Endothelial cell of umbilical vein (primary cell): ENCODE measurements around the gene AJAP1. TPM values are rescaled to one million over a fixed set of nuclear protein-coding genes. Genes with fewer than 3 reads are reported as not detected.

Experiments
- BruUV-seq: library from RNA; stranded (reverse); fragments of 400-500 nt; replicated peaks from 2 replicates; lab custom pipeline; 2021; lab: Mats Ljungman, UMichigan
- CTCF ChIA-PET: fragments of 300-600, 350-600 bp; sonication (Branson Sonifier 250); formaldehyde crosslinking; loops from one replicate; lab custom pipeline; 2021; ENCODE audit warnings: antibody characterized with exemption, inconsistent platforms; lab: Charles Lee
- POLR2A ChIA-PET: fragments of 300-600, 350-600 bp; sonication (Branson Sonifier 250); formaldehyde crosslinking; loops from one replicate; lab custom pipeline; 2021; ENCODE audit warnings: antibody characterized with exemption, inconsistent platforms; lab: Charles Lee
- DNase-seq: peaks from one replicate; pipeline ENCODE4 v3.0.0-alpha.2; 2011; ENCODE audit warnings: low read depth, low spot score
- FAIRE-seq: peaks from 2 replicates; lab custom pipeline; 2011; peaks lifted over from hg19 to GRCh38; lab: Jason Lieb, UNC
- H2AFZ ChIP-seq: 2 replicates; pipeline ENCODE4 v1.6.0; 2012; ENCODE audit warnings: low read depth, low read length, control low read depth, inconsistent platforms
- H3K27ac ChIP-seq: 2 replicates; pipeline ENCODE4 v1.5.1; 2011; ENCODE audit warnings: low read depth, mild to moderate bottlenecking, control low read depth, low read length, moderate library complexity; ENCODE audit not compliant: insufficient read depth
- H3K27me3 ChIP-seq, 2 experiments: 2 replicates each; pipeline versions ENCODE4 v1.6.0 to v1.6.1; 2011; ENCODE audit warnings: low read length in 2 of 2, mixed read lengths in 1 of 2; ENCODE audit not compliant: control insufficient read depth in 2 of 2, insufficient read depth in 2 of 2
- H3K36me3 ChIP-seq, 2 experiments: 2 replicates in 1 of 2; 3 replicates in 1 of 2; pipeline ENCODE4 v1.5.1; 2011; ENCODE audit warnings: low read length in 2 of 2, mild to moderate bottlenecking in 1 of 2, moderate library complexity in 1 of 2; ENCODE audit not compliant: control insufficient read depth in 2 of 2, insufficient read depth in 2 of 2; ENCODE audit errors: extremely low read depth in 1 of 2
- H3K4me1 ChIP-seq: 3 replicates; pipeline ENCODE4 v1.5.1; 2011; ENCODE audit warnings: mild to moderate bottlenecking, low read length; ENCODE audit not compliant: control insufficient read depth, insufficient read depth; ENCODE audit errors: extremely low read depth
- H3K4me2 ChIP-seq: 2 replicates; pipeline ENCODE4 v1.6.1; 2011; ENCODE audit warnings: low read length, control low read depth, mixed read lengths; ENCODE audit not compliant: insufficient read depth
- H3K4me3 ChIP-seq, 3 experiments: fragments of 200-600 bp in 1 of 3; sonication (generic), shearing (Covaris generic) in 1 of 3; replicated peaks in 1 of 3; 2 replicates each; pipeline ENCODE4 v1.5.1; 2011 to 2016; ENCODE audit warnings: control low read depth in 3 of 3, low read length in 3 of 3, mild to moderate bottlenecking in 2 of 3, inconsistent platforms in 1 of 3, low read depth in 1 of 3, moderate library complexity in 1 of 3; ENCODE audit not compliant: insufficient read depth in 1 of 3
- H3K79me2 ChIP-seq: 2 replicates; pipeline ENCODE4 v1.6.0; 2012; ENCODE audit warnings: low read length, inconsistent platforms; ENCODE audit not compliant: control insufficient read depth, insufficient read depth
- H3K9ac ChIP-seq: replicated peaks from 2 replicates; pipeline ENCODE3; 2011; ENCODE audit warnings: low read length, control low read depth; ENCODE audit not compliant: insufficient read depth; ENCODE audit errors: extremely low read depth
- H3K9me1 ChIP-seq: replicated peaks from 3 replicates; pipeline ENCODE4 v1.6.0; 2011; ENCODE audit warnings: mild to moderate bottlenecking, low read length; ENCODE audit not compliant: control insufficient read depth, insufficient read depth; ENCODE audit errors: extremely low read depth
- H3K9me3 ChIP-seq: replicated peaks from 2 replicates; pipeline ENCODE4 v1.5.1; 2012; ENCODE audit warnings: low read length, inconsistent platforms; ENCODE audit not compliant: control insufficient read depth, insufficient read depth
- H4K20me1 ChIP-seq: replicated peaks from 2 replicates; pipeline ENCODE3; 2011; ENCODE audit warnings: mild to moderate bottlenecking, low read length; ENCODE audit not compliant: control insufficient read depth, insufficient read depth; ENCODE audit errors: extremely low read depth
- EZH2 ChIP-seq: IDR thresholded peaks from 2 replicates; pipeline ENCODE4 v1.6.1; 2012; ENCODE audit warnings: borderline replicate concordance, low read depth, mild to moderate bottlenecking, moderate library complexity, low read length, inconsistent platforms; ENCODE audit not compliant: severe bottlenecking
- FOS ChIP-seq: IDR thresholded peaks from 2 replicates; pipeline ENCODE4 v1.6.1; 2011; ENCODE audit warnings: mild to moderate bottlenecking, low read length, moderate library complexity, borderline replicate concordance; ENCODE audit not compliant: insufficient read depth
- GATA2 ChIP-seq: IDR thresholded peaks from 2 replicates; pipeline ENCODE4 v1.7.0; 2011; ENCODE audit warnings: low read depth, mild to moderate bottlenecking, moderate library complexity, mixed read lengths, low read length; ENCODE audit not compliant: insufficient read length, insufficient read depth
- JUN ChIP-seq: IDR thresholded peaks from 2 replicates; pipeline ENCODE4 v1.6.1; 2011; ENCODE audit warnings: borderline replicate concordance, low read depth; ENCODE audit not compliant: insufficient read length, insufficient read depth
- POLR2A ChIP-seq: IDR thresholded peaks from 2 replicates; pipeline ENCODE4 v1.6.1; 2012; ENCODE audit warnings: low read depth, mild to moderate bottlenecking, control low read depth, low read length
- POLR2AphosphoS5 ChIP-seq: IDR thresholded peaks from 2 replicates; pipeline ENCODE4 v1.6.1; 2012; ENCODE audit warnings: low read depth, mild to moderate bottlenecking, control low read depth, low read length, moderate library complexity; ENCODE audit not compliant: insufficient read depth
- dilution Hi-C: fragments of 300-500 bp; cut with MboI; formaldehyde crosslinking; loops from one replicate; pipeline ENCODE4 v1.15.0; 2019; ENCODE audit warnings: low sequenced_read_pairs; ENCODE audit not compliant: extremely low pct_ligation_motif_present
- intact Hi-C: fragments of 100-400 bp; cut with micrococcal nuclease; formaldehyde crosslinking; loops from one replicate; pipeline ENCODE4 v1.10.0; 2022
- polyA plus RNA-seq, 4 experiments: library from polyadenylated mRNA; depleted of rRNA in 3 of 4; stranded (reverse) in 3 of 4; unstranded in 1 of 4; fragments of >200 nt; gene quantifications; 2 replicates each; pipeline versions ENCODE4 v1.2.1 to v1.2.3, GENCODE V29; 2011 to 2012; ENCODE audit warnings: missing spikeins in 1 of 4
- total RNA-seq: library from RNA; stranded (reverse); gene quantifications from 2 replicates; pipeline ENCODE4 v1.2.3, GENCODE V29; 2021
- TF ChIP-seq, protein P1 (sequence below): IDR thresholded peaks from 2 replicates; pipeline ENCODE4 v1.6.1; 2011; ENCODE audit not compliant: insufficient read depth, insufficient read length
- TF ChIP-seq, protein P2 (sequence below), 2 donors: IDR thresholded peaks; 1 replicate in 1 of 2; 2 replicates in 1 of 2; pipeline ENCODE4 v1.5.1; 2011; ENCODE audit warnings: low read length in 2 of 2, mild to moderate bottlenecking in 2 of 2, moderate library complexity in 2 of 2, control low read depth in 1 of 2, inconsistent platforms in 1 of 2, low read depth in 1 of 2; ENCODE audit not compliant: insufficient read depth in 1 of 2; ENCODE audit errors: extremely low read depth in 1 of 2

Gene AJAP1
- total and polyA plus RNA-seq, 2 donors (not counting 3 experiments of a cell fraction or from before 2014, with no cell fraction given): not detected

DNA sequence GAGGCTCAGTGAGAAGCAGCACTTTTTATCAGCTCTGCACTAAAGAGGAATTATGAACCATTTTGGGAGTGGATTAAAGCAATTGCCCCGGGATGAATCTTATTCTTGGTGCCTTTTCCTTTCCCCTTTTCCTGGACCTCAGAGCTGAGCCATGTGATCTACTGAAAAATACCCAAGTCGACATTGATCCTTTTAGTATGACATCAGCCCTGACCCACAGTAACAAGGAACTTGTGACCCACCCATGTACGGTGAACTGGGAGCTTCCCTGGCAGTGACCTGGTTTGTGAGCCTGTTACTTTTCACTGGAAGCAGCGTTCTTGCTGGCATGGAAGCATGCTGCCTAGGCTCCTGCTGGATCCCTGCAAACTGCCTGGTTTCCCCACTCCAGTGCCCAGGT lies 15.9 kb downstream of the AJAP1 start:
- intact Hi-C loops: no loop called here
- TF ChIP-seq JUN (no peak), GATA2 (no peak), POLR2A (no peak), EZH2 (no peak), POLR2AphosphoS5 (no peak)
- dilution Hi-C loops: no loop called here
- no peaks in the 10 kb centered on the region for H3K9me3 ChIP-seq
- no peak overlapping the region for H3K4me2 ChIP-seq
- H3K4me3 ChIP-seq: no peak overlapping the region
- H4K20me1 ChIP-seq: no peaks in the 10 kb centered on the region
- no peak for DNase-seq
- H3K4me1 ChIP-seq: no peaks in the 10 kb centered on the region
- CTCF ChIA-PET: no interaction called here
- no TSS peak for BruUV-seq
- no peak overlapping the region for H2AFZ ChIP-seq
- H3K36me3 ChIP-seq: no peaks in the 10 kb centered on the region
- FAIRE-seq: no peak
- H3K27ac ChIP-seq: no peak overlapping the region
- H3K9me1 ChIP-seq: no peaks in the 10 kb centered on the region
- H3K27me3 ChIP-seq: no peaks in the 10 kb centered on the region
- no peaks in the 10 kb centered on the region for H3K79me2 ChIP-seq
- POLR2A ChIA-PET: no interaction called here
- no peak overlapping the region for H3K9ac ChIP-seq

DNA sequence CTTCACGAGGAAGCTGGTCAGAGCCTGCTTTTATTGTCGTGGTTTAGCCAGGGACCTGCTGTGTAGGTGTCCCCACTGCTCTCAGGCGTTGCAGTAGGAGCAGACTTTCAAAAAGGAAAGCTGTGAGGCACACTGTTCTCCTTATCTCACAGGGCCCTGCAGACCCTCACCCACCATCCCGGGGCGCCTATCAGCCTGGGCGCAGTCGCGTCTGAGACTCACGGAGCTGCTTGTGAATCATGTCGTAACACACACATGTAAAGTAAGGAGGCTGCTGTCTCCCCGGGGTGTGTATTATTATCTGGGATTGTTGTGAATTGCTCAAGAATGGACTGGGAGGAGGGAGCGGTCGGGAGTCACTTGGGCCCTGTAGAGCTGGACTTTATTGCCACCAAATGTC lies 17.4 kb downstream of the AJAP1 start:
- CTCF ChIA-PET: no interaction called here
- no peak for FAIRE-seq

More for the DNA sequence above, 17.4 kb downstream of the AJAP1 start:
- dilution Hi-C loops: no loop called here
- Histone ChIP-seq H3K4me3 (no peak overlapping the region), H4K20me1 (no peaks in the 10 kb centered on the region), H3K27me3 (no peaks in the 10 kb centered on the region), H3K9me3 (no peaks in the 10 kb centered on the region), H3K79me2 (no peaks in the 10 kb centered on the region), H3K27ac (no peak overlapping the region), H2AFZ (no peak overlapping the region), H3K36me3 (no peaks in the 10 kb centered on the region), H3K4me1 (no peaks in the 10 kb centered on the region), H3K9me1 (no peaks in the 10 kb centered on the region), H3K4me2 (no peak overlapping the region), H3K9ac (no peak overlapping the region)
- no peak for TF ChIP-seq EZH2
- no peak for TF ChIP-seq JUN
- TF ChIP-seq, protein P1, sequence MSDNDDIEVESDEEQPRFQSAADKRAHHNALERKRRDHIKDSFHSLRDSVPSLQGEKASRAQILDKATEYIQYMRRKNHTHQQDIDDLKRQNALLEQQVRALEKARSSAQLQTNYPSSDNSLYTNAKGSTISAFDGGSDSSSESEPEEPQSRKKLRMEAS: no peak
- TF ChIP-seq FOS: no peak
- no peak for TF ChIP-seq POLR2AphosphoS5
- TF ChIP-seq, protein P2, sequence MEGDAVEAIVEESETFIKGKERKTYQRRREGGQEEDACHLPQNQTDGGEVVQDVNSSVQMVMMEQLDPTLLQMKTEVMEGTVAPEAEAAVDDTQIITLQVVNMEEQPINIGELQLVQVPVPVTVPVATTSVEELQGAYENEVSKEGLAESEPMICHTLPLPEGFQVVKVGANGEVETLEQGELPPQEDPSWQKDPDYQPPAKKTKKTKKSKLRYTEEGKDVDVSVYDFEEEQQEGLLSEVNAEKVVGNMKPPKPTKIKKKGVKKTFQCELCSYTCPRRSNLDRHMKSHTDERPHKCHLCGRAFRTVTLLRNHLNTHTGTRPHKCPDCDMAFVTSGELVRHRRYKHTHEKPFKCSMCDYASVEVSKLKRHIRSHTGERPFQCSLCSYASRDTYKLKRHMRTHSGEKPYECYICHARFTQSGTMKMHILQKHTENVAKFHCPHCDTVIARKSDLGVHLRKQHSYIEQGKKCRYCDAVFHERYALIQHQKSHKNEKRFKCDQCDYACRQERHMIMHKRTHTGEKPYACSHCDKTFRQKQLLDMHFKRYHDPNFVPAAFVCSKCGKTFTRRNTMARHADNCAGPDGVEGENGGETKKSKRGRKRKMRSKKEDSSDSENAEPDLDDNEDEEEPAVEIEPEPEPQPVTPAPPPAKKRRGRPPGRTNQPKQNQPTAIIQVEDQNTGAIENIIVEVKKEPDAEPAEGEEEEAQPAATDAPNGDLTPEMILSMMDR (IDR thresholded peaks at IDR 0.05; ENCODE audit: extremely low read depth in 1 of 2, insufficient read depth in 1 of 2, low read depth in 1 of 2, low read length in 2 of 2): no peak
- POLR2A ChIA-PET: no interaction called here
- intact Hi-C loops: loop anchor here (2.0 kb wide), 1 partner anchor 51 kb away; no protein-coding TSS in a partner anchor
- no TSS peak for BruUV-seq
- DNase-seq: no peak
